HG03558 (cell line): ENCODE data around the gene STX7.

Experiments used
- ATAC-seq: cut with Tn5 transposase; IDR thresholded peaks from one replicate; pipeline ENCODE4 v1.9.1; 2021; ENCODE audit warnings: moderate number of reproducible peaks; ENCODE audit not compliant: unreplicated experiment; ENCODE audit errors: extremely low read depth

Gene STX7

DNA sequence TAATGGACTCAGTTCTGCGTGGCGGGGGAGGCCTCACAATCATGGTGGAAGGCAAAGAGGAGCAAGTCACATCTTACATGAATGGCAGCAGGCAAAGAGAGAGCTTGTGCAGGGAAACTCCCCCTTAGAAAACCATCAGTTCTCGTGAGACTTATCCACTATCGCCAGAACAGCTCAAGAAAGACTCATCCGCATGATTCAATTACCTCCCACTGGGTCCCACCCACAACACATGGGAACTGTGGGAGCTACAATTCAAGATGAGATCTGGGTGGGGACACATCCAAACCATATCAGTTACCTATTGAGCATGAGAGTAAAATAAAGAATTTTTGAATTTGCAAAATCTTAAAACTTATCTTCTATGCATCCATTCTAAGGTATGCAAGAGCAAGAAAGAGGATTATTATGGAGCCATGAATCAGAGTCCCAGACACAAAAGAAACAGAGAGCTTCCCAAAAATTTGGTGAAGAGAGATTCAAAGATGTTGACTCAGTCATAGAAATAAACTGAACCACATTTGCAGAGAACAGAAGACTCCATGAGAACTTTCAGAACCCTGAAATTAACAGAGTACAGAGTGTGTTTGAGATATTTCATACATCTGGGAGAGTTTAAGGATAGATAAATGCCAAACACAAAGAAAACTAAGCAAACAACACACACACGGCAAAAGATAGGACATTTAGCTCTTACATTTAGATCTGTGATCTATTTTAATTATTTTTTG is 94.5 kb downstream of the STX7 start:
- ATAC-seq: no peak

DNA sequence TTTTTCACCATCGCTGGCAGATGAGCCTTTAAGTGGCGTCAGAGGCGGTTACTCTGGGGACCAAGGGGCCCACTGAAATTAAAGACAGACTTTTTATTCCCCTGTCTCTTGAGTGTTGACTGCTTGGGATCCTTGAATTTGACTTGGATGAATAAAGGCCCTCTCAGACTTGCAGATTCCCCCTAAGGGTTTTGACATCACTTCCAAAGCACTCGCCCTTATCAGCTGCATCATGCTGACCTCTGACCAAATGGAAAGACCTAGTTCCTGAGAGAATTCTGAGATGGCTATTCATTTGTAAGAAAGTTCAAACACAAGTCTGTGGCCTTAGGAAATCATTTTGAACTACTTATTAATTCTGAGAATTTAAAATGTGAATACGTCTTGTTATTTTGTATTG is 98.2 kb downstream of the STX7 start:
- ATAC-seq: no peak

DNA sequence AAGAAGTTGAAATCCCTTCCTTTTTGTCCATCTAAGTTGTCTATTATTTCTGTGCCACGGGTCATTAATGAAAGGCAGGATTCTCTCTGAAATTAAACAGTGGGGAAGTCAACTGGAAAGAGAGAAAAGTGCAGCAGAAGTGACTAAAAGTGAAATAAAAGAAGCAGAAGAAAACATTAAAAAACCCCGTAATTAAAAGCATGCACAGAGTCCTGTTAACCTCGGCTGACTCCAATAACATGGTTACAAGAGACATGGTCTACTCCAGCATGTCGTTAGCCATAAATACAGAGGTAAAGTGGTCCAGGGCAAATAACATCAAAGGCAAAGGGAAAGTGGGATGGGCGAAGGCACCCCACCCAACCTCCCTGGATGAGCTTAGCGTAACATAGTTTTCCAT is 98.6 kb downstream of the STX7 start:
- ATAC-seq: no peak

DNA sequence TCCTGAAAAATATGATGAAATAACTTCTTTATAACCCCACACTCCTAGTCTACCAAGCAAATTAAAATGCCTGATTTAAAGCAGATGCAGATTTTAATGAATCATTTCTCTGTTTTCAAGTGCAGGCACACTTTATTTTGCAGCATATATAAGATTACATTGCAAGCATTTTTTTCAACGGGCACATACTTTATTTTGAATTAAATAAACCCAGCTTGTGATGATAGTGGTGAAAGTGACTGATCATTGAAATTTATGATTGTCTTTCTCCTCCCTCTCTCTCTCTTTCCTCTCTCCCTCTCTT is 99.5 kb downstream of the STX7 start:
- no peak for ATAC-seq

DNA sequence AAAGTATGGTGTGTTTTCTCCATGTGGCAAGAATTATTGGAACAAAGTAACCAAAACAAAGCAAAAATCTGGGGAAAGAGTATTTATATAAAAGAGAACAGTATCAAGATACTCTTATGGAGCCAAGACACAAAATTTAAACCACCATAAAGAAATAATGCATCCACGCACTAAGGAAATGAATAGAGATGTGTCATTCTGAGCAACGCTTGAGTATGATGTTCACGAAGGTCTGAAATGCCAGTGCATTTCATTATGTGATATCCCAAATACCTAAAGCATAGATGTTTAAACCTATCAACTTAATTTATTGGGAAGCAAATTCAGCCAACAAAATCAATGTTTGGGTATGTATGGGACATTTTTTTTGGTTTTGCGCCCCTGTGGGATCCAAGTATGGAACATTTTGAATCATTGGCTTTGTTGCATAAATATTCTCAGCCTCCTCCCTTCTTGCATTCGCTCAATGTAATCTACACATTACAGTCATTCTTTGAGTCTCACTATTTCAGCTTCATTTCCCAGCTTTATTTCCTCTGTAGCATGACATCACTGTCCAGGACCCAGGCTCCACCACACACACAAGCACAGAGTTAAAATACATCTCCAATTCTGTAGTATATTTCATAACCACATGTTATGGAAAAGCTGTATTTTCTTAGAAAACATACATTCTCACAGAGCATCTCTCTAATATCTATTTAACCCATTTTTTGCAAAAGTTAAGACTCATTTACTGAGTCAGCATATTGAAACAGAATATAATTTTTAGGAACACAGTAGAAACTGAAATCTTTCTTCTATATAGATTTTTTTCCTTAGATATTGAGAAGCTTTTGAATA is 100.0 kb downstream of the STX7 start:
- no peak for ATAC-seq

DNA sequence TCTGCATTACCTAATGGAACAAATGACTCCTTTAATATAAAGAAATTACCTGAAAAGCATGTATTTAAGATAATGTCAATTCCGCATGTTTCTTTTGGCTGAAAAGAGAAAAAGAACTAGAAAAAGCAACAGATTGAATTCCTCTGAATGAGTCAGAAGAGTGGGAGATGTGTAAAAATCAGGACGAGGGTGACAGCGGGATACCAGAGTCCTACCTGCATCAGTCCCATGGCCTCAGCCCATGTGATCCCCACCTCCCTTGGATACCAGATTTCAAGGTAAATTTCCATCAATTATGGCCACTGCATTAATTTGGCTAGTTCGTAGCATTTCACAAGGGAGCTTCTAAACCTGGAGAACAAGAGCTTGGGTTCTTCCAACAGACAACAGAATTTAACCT is 101.6 kb downstream of the STX7 start:
- ATAC-seq: no peak

DNA sequence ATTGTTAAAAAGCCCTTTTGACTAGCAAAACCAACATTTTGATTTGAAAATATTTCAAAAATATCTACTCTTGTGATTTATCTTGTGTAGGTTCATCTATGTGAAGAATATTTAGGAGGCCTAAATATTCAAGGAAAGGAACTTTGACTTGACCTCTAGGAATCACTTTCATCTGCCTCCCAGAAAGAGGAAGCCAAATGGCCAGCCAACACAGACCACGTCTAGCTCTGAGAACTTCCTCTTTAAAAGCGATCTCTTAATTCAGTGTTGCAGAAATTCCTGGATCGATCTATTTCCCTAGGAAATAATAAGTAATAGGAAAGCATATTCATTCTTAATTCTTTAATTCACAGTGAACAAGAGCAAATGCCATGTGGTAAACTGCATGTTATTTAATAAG is 102.1 kb downstream of the STX7 start:
- no peak for ATAC-seq

DNA sequence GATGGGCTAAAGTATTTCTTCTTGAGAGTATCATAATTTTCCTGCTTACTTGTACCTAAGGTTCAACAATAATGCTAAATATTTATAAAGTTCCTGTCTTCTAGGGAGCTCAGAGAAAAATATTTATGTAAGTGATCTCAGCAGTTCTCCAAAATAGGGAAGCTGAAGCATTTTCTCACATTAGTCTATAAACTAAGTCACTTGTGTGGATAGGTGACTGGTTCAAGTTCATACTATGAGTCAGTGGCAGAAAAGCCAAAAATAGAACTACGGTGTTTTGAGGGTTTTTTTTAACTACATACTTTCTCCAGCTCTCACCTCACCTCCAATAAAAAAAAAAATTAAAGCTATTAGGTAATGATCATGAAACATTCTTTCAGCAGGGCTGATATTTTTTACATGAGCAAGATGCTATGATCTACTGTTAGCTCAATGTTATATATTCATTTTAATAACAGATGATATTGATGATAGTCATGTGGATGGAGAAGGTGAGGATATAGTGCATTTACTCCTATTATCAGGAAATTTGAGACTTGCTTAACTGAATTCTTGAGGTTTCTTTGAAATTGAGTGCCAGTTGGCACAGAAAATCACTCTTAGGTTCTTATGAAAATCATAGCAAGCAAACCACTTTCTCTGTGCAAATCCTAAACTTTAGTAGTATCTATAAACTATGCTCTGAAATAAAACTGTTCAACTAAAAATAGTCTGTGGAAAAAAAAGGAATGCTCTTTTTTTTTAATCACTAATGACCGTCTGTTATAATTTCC is 107.6 kb downstream of the STX7 start:
- ATAC-seq: peak; percentile 54

DNA sequence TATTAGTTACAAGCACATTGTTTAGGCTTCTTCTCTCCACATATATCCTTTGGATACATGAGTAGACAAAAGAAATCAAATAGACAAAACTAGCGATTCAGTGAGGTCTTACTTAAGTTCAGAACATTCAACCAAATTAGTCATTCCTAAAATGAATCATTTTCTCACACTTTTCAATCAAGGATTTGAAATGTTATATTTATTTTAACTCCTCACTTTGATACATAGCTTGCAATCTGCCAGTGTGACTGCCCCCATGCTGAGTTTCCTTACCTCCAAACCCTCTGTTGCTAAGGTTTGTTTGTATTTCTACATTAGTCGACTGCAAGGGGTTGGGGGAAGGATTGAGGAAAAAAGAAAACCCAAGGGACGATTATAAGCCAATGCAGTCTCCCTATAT is 108.2 kb downstream of the STX7 start:
- no peak for ATAC-seq

DNA sequence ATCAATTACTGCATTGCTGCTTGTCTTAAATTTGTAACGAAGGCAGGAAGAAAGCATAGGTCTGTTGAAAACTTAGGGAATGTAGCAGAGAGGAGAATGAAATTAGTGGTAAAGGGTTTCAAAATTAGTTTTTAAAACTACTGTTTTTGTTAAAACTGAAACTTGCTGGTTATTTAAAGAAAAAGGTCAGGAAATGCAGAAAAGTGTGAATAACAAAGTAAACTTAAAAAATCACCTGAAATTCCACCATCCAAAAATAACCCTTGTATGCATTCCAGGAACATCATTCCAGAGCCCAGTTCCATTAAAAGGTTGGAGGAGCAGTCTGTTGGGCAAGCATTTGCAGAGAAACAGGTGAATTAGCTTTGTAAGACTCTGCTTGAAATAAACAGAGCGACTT is 108.6 kb downstream of the STX7 start:
- no peak for ATAC-seq

DNA sequence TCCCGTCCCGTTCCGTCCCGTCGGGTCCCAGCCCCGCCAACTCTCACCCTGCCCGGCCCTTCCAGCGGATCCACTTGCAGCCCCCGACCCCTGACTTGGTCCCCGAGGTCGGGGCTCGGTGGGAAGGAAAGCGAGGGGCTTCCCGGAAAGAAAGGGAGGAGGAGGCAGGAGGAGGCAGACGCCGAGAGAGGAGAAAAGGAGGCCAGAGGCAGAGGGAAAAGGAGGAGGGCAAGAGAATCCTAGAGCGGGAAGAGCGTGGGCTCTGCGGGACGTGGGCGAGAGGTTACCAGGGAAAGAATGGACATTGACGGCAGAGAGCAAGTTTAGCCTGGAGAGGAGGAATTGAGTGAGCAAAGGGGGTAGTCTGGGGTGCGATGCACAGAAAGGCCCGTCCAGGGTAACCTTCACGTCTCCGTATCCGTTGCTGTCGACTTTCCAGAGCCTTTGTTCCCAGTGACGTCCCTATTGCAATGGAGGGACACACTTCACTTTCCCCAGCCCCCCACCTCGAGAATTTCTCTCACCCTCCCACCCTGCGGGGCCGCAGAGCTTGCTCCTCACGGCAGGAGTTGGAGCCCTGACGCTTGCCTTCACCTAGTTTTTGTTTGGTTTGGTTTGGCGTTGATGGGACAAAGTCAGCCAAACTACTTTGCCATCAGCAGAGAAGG is 111.2 kb downstream of the STX7 start:
- ATAC-seq: no peak

DNA sequence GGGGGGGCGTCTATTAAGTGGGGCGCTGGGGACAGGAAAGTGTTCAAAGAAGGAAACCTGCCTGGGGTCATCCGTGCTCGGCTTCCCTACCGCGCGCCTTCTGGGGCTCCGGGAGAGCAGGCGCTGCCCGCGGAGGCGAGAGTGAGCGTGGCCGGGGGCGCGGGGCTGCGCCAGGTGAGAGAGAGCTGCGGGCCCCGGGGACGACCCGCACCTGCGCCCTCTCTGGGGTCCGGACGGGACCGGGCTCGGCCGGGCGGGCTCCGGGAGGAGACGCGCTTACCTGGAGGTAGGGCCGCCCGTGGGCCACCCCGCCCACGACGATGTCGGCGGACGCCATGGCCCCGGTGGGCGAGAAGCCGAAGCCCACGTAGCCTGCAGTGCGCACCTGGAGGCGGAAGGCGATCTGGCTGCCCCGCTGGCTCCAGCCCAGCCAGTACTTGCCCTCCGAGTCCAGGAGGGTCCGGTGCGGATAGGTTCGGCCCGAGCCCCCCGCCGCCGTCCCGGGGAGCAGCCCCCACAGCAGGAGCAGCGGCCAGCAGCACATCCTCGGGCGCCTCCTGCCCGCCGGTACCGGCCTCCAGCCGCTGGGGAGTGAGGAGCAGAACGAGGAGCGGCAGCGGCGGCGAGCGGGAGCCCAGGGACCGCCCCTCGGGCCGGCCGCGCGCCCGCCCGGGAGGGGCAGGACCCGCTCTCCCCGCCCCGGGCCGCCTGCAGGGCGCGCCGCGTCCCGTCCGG is 111.9 kb downstream of the STX7 start, which contains the start of gene MOXD1:
MOXD1 (minus strand) TSS at position 593 of the 735 bp plus-strand sequence; CDS start at position 544, 49 bp downstream.
- no peak for ATAC-seq

DNA sequence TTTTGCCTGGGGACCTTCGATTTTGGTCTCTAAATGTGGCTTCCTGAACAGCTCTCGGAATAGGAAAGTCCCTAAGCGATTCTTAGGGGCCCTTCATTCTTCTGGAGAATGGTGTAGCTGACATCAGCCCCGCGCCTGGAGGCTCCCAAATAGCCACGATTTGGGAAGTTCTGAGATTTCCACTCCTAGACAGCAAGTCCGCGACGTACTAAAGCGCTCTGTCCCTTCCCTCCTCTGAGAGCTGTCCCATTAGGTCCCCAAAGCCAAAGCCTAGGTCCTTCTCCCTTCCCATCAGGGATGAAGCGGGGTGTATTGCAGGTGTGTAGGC is 112.4 kb downstream of the STX7 start:
- no peak for ATAC-seq

DNA sequence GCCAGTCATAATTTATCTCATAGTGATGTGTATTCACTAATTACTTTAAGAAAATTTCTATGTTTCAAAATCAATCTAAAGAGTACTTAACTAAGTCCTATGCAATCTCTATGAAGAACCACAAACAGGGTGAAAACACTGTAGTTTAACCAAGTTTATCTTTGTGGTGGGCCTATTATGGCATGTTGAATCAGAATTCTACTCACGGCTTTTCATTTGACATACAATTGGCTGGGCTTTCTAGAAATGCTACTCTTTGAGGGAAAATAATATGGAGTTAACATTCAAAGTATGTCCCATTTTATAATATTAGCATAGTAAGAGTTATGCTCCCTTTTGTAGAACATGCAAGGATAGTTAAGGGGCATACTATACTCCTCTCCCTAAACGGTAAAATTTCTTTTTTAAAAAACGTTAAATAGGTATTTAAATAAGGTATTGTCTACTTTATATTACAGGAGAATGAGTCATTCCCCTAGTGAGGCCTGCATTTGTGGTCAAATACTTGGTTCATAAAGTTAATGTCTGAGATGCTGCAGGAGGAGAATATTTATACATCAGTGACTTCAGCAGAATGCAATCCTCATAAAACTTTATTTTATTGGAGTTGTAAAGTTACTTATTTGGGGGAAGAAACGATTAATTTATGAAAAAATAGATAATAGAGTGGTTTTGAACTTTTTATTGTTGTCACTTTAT is 113.4 kb downstream of the STX7 start:
- ATAC-seq: no peak
